Muscle layer of duodenum (tissue), 2 donors: ENCODE measurements around the gene MFAP4.
"Not testable (repeated sequence)": the region's sequence is repeated elsewhere in the genome, so short reads cannot be mapped to it uniquely, and the experiment has no call there.

Experiments used
- H3K27ac ChIP-seq: one replicate; pipeline ENCODE4 v1.7.0; 2013; ENCODE audit warnings: mild to moderate bottlenecking, low read length
- H3K27me3 ChIP-seq: one replicate; pipeline ENCODE4 v1.7.0; 2013; ENCODE audit warnings: low read depth, mild to moderate bottlenecking, control low read depth, low read length
- H3K36me3 ChIP-seq, 2 donors: one replicate each; pipeline ENCODE4 v1.7.0; 2013; ENCODE audit warnings: low read length in 2 of 2, control low read depth in 1 of 2, mild to moderate bottlenecking in 1 of 2; ENCODE audit not compliant: insufficient read depth in 2 of 2, control insufficient read depth in 1 of 2
- H3K4me1 ChIP-seq, 2 donors: one replicate each; pipeline ENCODE4 v1.7.0; 2013; ENCODE audit warnings: low read length in 2 of 2, mild to moderate bottlenecking in 2 of 2, control low read depth in 1 of 2, moderate library complexity in 1 of 2; ENCODE audit not compliant: insufficient read depth in 2 of 2, control insufficient read depth in 1 of 2
- H3K4me3 ChIP-seq, 2 donors: one replicate each; pipeline ENCODE4 v1.7.0; 2013; ENCODE audit warnings: low read length in 2 of 2, low read depth in 1 of 2, mild to moderate bottlenecking in 1 of 2
- H3K9me3 ChIP-seq, 2 donors: one replicate each; pipeline ENCODE4 v1.7.0; 2013; ENCODE audit warnings: low read length in 2 of 2, control low read depth in 1 of 2, mild to moderate bottlenecking in 1 of 2; ENCODE audit not compliant: control insufficient read depth in 1 of 2
- donor health status: healthy.

MFAP4 gene

GRCh38 chr17:19357761-19358160 is 29.2 kb downstream of the MFAP4 start:
- H3K27ac ChIP-seq, result no peak overlapping the region
- no peak overlapping the region for H3K4me3 ChIP-seq
- no peaks in the 10 kb centered on the region for H3K36me3 ChIP-seq
- H3K9me3 ChIP-seq, result no peaks in the 10 kb centered on the region
- peaks cover 5 to 6% of the 10 kb centered on the region in 2 donors for H3K4me1 ChIP-seq
- H3K27me3 ChIP-seq, result no peaks in the 10 kb centered on the region

- no peaks in the 10 kb centered on the region for H3K27me3 ChIP-seq
- peaks cover 5 to 6% of the 10 kb centered on the region in 2 donors for H3K4me1 ChIP-seq
- H3K9me3 ChIP-seq, result no peaks in the 10 kb centered on the region
- no peaks in the 10 kb centered on the region for H3K36me3 ChIP-seq
- H3K4me3 ChIP-seq, result no peak overlapping the region
- no peak overlapping the region for H3K27ac ChIP-seq
Observed at GRCh38 chr17:19357351-19357750, 29.6 kb downstream of the MFAP4 start.

DNA sequence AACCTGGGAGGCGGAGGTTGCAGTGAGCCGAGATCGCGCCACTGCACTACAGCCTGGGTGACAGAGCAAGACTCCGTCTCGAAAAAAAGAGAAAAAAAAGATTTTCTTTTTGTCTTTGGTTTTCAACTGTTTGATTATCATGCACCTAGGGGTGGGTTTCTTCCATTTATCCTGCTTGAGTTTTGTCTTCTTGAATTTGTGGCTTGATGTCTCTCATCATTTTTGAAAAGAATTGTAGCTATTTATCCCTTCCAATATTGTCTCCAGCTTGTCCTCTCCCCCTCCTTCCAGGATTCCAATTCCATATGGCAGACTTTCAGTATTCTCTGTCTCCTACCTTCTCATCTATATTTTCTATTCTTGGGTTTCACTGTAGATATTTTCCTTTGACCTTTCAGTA is 32.2 kb downstream of the MFAP4 start:
- Histone ChIP-seq H3K4me3 (no peak overlapping the region), H3K4me1 (no peaks in the 10 kb centered on the region), H3K27me3 (no peaks in the 10 kb centered on the region), H3K9me3 (no peaks in the 10 kb centered on the region), H3K36me3 (no peaks in the 10 kb centered on the region), H3K27ac (no peak overlapping the region)

- not testable (repeated sequence) for H3K36me3 ChIP-seq, H3K9me3 ChIP-seq, H3K4me3 ChIP-seq, H3K27ac ChIP-seq, H3K27me3 ChIP-seq, H3K4me1 ChIP-seq
Observed at GRCh38 chr17:19353401-19353800, 33.6 kb downstream of the MFAP4 start.

- Histone ChIP-seq H3K4me1 (peaks cover 0 to 26% of the 10 kb centered on the region in 2 donors), H3K27ac (no peak overlapping the region), H3K36me3 (no peaks in the 10 kb centered on the region), H3K4me3 (no peak overlapping the region), H3K27me3 (no peaks in the 10 kb centered on the region), H3K9me3 (no peaks in the 10 kb centered on the region)
Observed at GRCh38 chr17:19348806-19349205, 38.2 kb downstream of the MFAP4 start.

GRCh38 chr17:19348081-19348650 is 38.8 kb downstream of the MFAP4 start:
- no peaks in the 10 kb centered on the region for H3K9me3 ChIP-seq

DNA sequence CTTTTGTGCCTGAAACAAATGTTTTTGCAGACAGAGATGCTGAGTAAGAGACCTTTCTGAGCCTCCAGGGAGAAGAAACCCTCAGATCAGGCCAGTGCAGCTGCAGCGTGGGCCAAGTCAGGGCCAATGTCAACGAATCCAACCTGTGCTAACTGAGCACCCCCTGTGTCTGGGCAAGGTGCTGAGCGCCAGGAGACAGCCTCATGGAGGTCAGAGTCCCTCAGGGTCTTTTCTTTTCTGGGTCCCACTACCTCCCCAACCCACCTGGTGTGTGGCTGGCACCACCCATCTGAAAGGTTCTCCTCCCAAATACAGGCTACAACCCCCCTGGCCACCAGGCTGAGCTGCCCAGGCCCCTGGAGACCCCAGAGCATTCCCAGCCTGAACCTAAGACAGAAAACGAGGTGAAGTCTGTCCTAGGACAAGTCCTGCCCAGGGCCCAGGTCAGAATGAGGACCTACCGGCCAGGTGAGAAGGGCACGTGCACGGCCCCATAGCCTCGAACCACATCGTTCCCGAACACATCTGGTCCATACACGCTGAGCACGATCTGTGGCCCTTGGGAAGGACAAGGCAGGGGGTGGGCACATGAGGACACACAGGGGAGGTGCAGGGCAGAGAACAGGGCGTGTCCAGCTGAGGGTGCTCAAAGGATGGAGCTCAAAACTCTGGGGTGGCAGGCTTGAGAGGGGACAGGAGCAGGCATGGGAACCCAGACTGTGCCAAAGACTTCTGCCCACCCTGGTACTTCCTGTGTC is 39.5 kb downstream of the MFAP4 start:
- Histone ChIP-seq H3K27me3 (no peaks in the 10 kb centered on the region), H3K27ac (peak overlapping the region; percentile 63), H3K4me1 (peaks cover 0 to 26% of the 10 kb centered on the region in 2 donors), H3K4me3 (no peak overlapping the region), H3K36me3 (no peaks in the 10 kb centered on the region), H3K9me3 (no peaks in the 10 kb centered on the region)

More at GRCh38 chr17:19348081-19348650, 38.8 kb downstream of the MFAP4 start:
- Histone ChIP-seq H3K36me3 (no peaks in the 10 kb centered on the region), H3K4me3 (no peak overlapping the region), H3K27ac (no peak overlapping the region), H3K4me1 (peaks cover 0 to 26% of the 10 kb centered on the region in 2 donors), H3K27me3 (no peaks in the 10 kb centered on the region)

- Histone ChIP-seq H3K27me3 (no peaks in the 10 kb centered on the region), H3K9me3 (no peaks in the 10 kb centered on the region), H3K4me3 (no peak overlapping the region), H3K4me1 (peaks cover 0 to 32% of the 10 kb centered on the region in 2 donors), H3K36me3 (no peaks in the 10 kb centered on the region), H3K27ac (peak overlapping the region; percentile 63)
Observed at GRCh38 chr17:19346351-19347255, 40.4 kb downstream of the MFAP4 start.

DNA sequence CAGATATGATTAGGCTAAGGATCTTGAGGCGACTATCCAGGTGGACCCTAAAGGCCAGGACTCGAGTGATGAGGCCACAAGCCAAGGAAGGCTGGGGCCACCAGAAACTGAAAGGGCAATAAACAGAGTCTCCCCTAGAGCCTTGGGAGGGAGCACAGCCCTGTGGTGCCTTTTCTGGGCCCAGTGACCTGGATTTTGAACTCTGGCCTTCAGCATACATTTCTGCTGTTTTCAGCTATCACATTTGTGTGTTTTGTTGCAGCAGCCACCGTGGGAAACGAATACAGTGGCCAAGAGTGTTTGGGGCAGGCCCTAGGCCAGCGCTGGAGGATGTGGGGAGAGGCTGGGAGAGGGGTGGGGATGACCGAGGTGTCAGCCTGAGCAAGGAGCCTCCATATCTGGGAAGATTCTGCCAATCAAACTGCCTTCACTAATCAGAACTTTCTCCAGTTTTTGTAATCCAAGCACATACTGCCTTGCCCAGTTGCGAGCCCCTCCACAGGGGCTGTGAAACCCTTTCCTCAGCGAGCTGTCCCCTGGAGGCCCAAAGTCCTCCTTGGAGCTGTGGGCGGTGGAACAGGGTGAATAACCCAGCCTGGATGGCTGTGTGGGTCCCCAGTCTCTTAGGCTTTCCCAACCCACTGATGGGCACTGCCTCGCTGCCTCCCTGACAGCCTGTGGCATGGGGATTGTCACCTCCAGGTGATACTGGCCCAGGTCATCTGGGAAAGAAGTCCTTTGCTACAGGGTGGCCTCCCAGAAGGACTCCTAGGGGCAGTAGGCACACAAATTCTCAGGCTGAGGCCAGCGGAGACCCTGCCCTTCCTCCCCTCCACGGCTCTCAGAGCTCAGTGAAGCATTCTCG is 41.3 kb downstream of the MFAP4 start:
- Histone ChIP-seq H3K36me3 (no peaks in the 10 kb centered on the region), H3K27me3 (no peaks in the 10 kb centered on the region), H3K4me3 (no peak overlapping the region), H3K27ac (peak overlapping the region; percentile 31), H3K4me1 (peaks cover 0 to 32% of the 10 kb centered on the region in 2 donors), H3K9me3 (no peaks in the 10 kb centered on the region)

DNA sequence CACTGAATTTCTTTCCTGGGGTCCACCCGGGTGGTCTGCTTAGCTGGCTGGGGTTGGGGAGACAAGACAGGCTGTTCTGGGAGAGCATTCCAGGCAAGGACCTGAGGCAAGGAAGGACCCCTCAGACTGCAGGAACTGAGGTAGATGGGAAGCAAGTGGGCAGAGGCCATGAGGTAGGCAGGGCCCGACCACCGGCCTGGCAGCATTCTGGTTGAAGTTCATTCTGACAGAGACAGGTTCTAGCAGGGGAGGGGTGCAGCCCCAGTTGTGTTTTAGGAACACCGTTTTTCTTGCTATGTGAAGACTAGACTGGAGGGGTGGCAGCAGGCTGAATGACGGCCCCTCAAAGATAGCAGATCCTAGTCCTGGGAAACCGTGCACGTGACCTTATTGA is 41.9 kb downstream of the MFAP4 start:
- H3K36me3 ChIP-seq, result no peaks in the 10 kb centered on the region
- no peak overlapping the region for H3K4me3 ChIP-seq
- no peak overlapping the region for H3K27ac ChIP-seq
- peaks cover 0 to 32% of the 10 kb centered on the region in 2 donors for H3K4me1 ChIP-seq
- no peaks in the 10 kb centered on the region for H3K27me3 ChIP-seq
- H3K9me3 ChIP-seq, result no peaks in the 10 kb centered on the region
